GM12892 (cell line): Measurements from ENCODE around the gene STK11IP.
A peak's percentile ranks its signal among the peaks of the same experiment; 100 is the strongest.

ENCODE experiments used
- DNase-seq: peaks from one replicate; pipeline ENCODE4 v3.0.0; 2011; ENCODE audit not compliant: insufficient read length
- FAIRE-seq: peaks from 2 replicates; lab custom pipeline; 2011; peaks lifted over from hg19 to GRCh38; lab: Jason Lieb, UNC
- POLR2A ChIP-seq: IDR thresholded peaks from 2 replicates; pipeline ENCODE4 v1.6.1; 2011; ENCODE audit warnings: low read depth, low read length, control low read depth
- POLR2AphosphoS5 ChIP-seq: IDR thresholded peaks from 2 replicates; pipeline ENCODE4 v1.6.1; 2011; ENCODE audit warnings: low read depth, low read length, control low read depth
- TAF1 ChIP-seq: IDR thresholded peaks from 2 replicates; pipeline ENCODE4 v1.6.1; 2011; ENCODE audit warnings: low read depth, mild to moderate bottlenecking, control low read depth, low read length, borderline replicate concordance

Gene STK11IP

DNA sequence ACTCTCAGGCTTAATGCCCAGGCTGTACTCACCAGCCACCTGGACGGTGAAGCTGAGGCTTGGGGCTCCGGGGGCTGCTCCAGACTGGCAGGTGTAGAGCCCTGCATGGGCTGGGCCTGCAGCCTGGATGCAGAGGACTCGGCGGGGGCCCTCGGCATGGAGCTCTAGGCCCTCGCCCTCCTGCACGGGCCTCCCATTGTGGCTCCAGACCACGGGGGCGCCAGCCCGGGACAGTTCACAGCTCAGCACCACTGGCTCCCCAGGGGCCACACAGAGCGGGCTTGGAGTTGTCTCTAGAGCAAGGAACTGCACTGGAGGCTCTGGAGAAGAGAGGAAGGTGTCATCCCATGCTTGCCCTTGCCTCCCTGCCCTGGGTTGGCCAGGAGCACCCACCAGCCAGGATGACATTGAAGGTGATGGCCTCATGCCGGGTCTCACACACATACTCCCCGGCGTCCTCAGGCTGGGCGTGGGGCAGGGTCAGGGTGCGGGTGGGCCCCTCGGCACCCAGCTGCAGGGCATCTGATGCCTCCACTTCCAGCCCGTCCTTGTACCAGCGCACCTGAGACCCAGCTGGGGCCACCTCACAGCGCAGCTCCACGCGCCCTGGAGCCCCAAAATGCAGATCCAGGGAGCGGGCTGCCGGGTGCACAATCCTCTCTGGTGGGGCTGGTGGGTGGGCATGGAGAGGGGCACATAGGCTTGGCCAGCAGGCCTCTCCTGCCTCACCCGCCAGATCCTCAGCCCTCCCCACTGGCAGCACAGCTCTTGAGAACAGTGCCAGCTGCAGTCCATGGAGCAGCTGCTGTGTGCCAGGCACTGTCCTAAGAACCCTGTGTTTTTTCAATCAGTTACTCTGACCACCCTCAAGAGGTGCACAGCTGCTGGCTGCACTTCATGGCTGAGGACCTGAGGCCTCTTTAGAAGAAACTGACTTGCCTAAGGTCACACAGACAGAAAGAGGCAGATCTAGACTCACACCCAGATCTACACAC lies 39.6 kb upstream of the STK11IP start:
- DNase-seq (no peak), FAIRE-seq (no peak)
- TF ChIP-seq POLR2AphosphoS5, result no peak
- TF ChIP-seq TAF1, result no peak
- TF ChIP-seq POLR2A, result no peak

- FAIRE-seq, result no peak
- no peak for DNase-seq
- TF ChIP-seq POLR2AphosphoS5, result no peak
- no peak for TF ChIP-seq POLR2A
- no peak for TF ChIP-seq TAF1
Observed at GRCh38 chr2:219559156-219559915, 38.3 kb upstream of the STK11IP start.

DNA sequence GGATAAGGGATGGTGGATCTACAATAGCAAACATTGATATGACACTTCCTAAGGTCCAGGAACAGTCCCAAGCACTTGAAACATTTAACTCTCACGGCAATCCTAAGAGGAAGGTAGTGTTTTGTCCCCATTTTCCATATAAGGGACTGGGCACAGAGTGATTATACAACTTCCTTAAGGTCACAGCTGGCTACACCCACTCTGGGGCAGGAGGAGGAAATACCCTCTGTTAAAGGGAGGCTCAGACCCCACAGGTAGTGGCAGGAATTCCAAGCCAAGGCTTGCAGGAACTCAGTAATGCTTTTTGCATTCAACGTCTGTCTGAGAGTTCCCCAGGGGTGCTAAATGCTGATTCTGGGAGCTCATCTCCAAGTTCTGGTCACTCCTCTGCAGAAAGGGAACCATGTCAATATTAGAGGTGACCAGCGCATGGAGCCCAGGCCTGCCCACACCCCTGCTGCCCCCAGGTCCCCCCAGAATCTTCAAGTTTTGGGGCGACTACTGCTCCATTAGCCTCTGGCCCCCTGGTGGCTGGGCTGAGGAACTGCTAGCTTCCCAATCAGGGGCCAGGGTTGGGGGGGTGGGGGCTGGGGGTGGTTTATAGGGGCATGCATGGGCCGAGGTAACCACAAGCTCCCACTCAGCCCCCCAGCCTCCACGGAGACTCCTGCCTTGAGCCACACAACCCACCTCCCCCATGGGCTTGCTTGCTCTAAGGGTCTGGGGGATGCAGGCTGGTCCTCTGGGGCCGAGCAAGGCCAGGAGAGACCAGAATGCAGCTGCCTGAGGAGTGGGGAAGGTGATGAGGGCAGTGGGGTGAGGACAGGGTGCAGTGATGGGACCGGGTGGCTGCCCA lies 37.4 kb upstream of the STK11IP start:
- DNase-seq (peak; percentile 73), FAIRE-seq (no peak)

DNA sequence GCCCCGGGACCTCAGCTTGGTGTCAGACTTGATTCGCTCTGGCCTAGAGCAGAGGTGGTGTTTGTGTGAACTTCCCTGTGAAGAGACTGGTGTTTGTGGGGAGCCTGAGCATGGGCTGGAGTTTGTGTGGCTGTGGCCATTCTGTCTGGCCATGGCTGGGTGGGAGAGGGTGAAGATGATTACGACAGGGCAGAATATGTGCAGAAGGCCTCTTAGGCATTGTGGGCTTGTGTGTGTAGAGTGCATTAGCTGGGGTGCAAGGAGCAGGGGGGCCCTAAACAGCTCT lies 36.8 kb upstream of the STK11IP start:
- DNase-seq (no peak), FAIRE-seq (no peak)
- TF ChIP-seq TAF1 (no peak), POLR2AphosphoS5 (no peak), POLR2A (no peak)

More for the DNA sequence above, 37.4 kb upstream of the STK11IP start:
- TF ChIP-seq POLR2AphosphoS5 (no peak), TAF1 (no peak), POLR2A (no peak)

GRCh38 chr2:219561179-219562048 lies 36.2 kb upstream of the STK11IP start:
- DNase-seq, result no peak
- FAIRE-seq, result no peak
- no peak for TF ChIP-seq POLR2A
- no peak for TF ChIP-seq TAF1
- no peak for TF ChIP-seq POLR2AphosphoS5

GRCh38 chr2:219562049-219563020 lies 35.3 kb upstream of the STK11IP start:
- FAIRE-seq (no peak), DNase-seq (no peak)
- TF ChIP-seq POLR2A (no peak), TAF1 (no peak), POLR2AphosphoS5 (no peak)

DNA sequence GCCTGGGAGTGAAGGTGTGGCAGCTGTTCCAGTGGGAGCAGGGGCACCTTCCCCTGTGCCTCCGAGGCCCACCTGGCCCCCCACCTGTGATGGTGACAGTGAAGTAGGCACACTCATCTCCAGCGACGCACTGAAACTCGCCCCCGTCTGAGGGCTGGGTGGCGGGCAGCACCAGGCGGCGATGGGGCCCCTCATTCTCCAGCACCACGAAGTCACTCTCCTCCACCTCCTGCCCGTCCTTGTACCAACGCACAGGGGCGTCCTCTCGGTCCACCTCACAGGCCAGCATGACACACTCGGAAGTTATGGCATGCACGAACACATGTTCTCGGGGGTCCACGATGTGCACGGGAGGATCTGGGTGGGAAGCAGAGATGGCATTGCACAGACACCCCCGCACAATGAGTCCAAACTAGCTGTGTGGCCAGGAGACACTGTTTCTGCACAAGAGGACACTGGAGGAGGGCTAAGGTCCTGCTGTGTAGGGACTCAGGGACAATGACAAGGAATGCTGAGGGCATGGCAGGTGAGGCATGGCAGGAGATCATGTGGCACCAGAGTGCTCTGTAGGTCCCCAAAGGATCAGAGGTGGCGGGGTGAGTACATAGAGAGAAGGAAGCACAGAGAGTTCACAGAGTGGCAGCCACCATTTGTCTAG lies 34.3 kb upstream of the STK11IP start:
- DNase-seq (no peak), FAIRE-seq (no peak)
- TF ChIP-seq POLR2A (no peak), POLR2AphosphoS5 (no peak), TAF1 (no peak)

DNA sequence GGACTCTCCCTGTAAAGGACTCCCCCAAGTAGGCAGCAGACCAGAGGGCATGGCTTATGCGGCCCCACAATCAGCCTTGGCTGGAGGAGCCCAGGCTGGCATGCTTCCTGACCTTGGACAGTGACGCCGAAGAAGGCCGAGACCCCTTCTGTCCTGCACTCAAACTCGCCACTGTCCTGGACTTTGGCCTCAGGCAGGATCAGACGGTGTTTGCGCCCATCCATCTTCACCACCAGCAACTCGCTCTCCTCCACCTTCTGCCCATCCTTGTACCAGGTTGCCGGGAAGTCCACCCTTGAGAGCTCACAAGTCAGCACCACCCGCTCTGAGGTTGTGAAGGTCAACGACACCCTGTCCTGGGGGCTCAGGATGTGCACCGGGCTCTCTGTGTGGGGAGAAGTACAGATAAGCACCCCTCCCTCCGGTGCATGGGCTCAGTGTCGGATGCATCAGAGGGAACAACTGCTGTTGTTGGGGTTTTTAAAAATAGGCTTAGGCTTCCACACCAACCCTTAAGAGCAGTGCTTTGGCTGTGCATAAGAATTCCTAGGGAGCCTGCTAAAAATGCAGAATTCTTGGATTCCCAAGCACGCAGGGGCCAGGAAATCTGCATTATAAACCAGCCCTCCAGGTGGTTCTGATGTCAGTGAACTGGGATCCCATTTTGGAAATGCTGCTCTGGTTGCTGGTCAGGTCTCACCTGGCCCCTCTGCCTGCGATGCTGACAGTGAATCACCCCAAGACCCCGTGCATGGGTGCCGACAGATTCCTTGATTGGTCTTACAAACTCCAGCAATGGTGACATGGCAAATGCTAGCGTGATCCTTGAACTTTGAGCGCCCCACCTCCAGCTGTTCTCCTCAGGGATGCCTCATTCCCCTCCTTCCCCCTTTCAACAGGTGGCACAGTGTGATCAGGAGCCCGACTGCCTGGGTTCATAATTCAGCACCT lies 32.3 kb upstream of the STK11IP start:
- no peak for TF ChIP-seq TAF1
- TF ChIP-seq POLR2AphosphoS5, result no peak
- TF ChIP-seq POLR2A, result no peak
- FAIRE-seq, result no peak
- no peak for DNase-seq
